Measurements from ENCODE around the gene MRPL47.

- TF ChIP-seq, protein P1, sequence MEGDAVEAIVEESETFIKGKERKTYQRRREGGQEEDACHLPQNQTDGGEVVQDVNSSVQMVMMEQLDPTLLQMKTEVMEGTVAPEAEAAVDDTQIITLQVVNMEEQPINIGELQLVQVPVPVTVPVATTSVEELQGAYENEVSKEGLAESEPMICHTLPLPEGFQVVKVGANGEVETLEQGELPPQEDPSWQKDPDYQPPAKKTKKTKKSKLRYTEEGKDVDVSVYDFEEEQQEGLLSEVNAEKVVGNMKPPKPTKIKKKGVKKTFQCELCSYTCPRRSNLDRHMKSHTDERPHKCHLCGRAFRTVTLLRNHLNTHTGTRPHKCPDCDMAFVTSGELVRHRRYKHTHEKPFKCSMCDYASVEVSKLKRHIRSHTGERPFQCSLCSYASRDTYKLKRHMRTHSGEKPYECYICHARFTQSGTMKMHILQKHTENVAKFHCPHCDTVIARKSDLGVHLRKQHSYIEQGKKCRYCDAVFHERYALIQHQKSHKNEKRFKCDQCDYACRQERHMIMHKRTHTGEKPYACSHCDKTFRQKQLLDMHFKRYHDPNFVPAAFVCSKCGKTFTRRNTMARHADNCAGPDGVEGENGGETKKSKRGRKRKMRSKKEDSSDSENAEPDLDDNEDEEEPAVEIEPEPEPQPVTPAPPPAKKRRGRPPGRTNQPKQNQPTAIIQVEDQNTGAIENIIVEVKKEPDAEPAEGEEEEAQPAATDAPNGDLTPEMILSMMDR (IDR thresholded peaks at IDR 0.05) = no peak
- no peak for TF ChIP-seq ZFX (IDR thresholded peaks at IDR 0.05; ENCODE audit: borderline replicate concordance)
Observed at GRCh38 chr3:179565496-179565895, 38.9 kb downstream of the MRPL47 start.
